Small intestine (tissue), 16 donors: ENCODE results near the gene PORCN. TPM values are rescaled to one million over a fixed set of nuclear protein-coding genes. Genes with fewer than 3 reads are reported as not detected.

ENCODE experiments used
- DNase-seq, 2 donors: peaks; one replicate each; pipeline versions ENCODE4 v3.0.0 to v3.0.0-alpha.2; 2013
- FAIRE-seq: peaks from 2 replicates; lab custom pipeline; 2012; peaks lifted over from hg19 to GRCh38; lab: Jason Lieb, UNC
- H3K27ac ChIP-seq, 3 donors: one replicate each; pipeline ENCODE4 v1.5.1; 2013; ENCODE audit warnings: low read length in 2 of 3, mild to moderate bottlenecking in 2 of 3, control low read depth in 1 of 3, inconsistent platforms in 1 of 3, low read depth in 1 of 3, moderate library complexity in 1 of 3
- H3K27me3 ChIP-seq, 3 donors: one replicate each; pipeline ENCODE4 v1.6.1; 2013; ENCODE audit warnings: low read length in 3 of 3, inconsistent platforms in 1 of 3; ENCODE audit not compliant: control insufficient read depth in 3 of 3, insufficient read depth in 3 of 3
- H3K36me3 ChIP-seq, 3 donors: one replicate each; pipeline ENCODE4 v1.6.1; 2013; ENCODE audit warnings: low read length in 3 of 3, inconsistent platforms in 1 of 3, low read depth in 1 of 3, mild to moderate bottlenecking in 1 of 3, moderate library complexity in 1 of 3; ENCODE audit not compliant: control insufficient read depth in 3 of 3, insufficient read depth in 2 of 3
- H3K4me1 ChIP-seq, 3 donors: one replicate each; pipeline ENCODE4 v1.6.1; 2013; ENCODE audit warnings: low read length in 2 of 3, inconsistent platforms in 1 of 3, low read depth in 1 of 3, mild to moderate bottlenecking in 1 of 3, moderate library complexity in 1 of 3; ENCODE audit not compliant: control insufficient read depth in 3 of 3, insufficient read depth in 2 of 3
- H3K4me3 ChIP-seq, 3 donors: one replicate each; pipeline ENCODE4 v1.5.1; 2013; ENCODE audit warnings: low read length in 3 of 3, control low read depth in 1 of 3, inconsistent platforms in 1 of 3, low read depth in 1 of 3, mild to moderate bottlenecking in 1 of 3, moderate library complexity in 1 of 3
- H3K9me3 ChIP-seq, 2 donors: one replicate each; pipeline ENCODE4 v1.6.1; 2013; ENCODE audit warnings: low read depth in 1 of 2, low read length in 1 of 2; ENCODE audit not compliant: control insufficient read depth in 2 of 2, insufficient read depth in 1 of 2
- WGBS, 3 donors: extraction: QIAGEN DNeasy Blood & Tissue Kit; methylation state at CpG; one replicate each; pipeline ENCODE4 v1.1.7; 2013; 5-methylcytosine and 5-hydroxymethylcytosine counted together
- long read RNA-seq, 10 donors: transcript quantifications; one replicate each; lab custom pipeline, GENCODE V29; 2026
- polyA plus RNA-seq, 4 donors: library from polyadenylated mRNA; stranded (reverse) in 3 of 4; unstranded in 1 of 4; fragments of 200-250 nt in 3 of 4; fragments of 120-200 nt in 1 of 4; gene quantifications; one replicate each; pipeline versions ENCODE4 v1.2.1 to v1.2.3, GENCODE V29; 2013
- donor health status: healthy with polysubstance abuse.
- donor health status: control.
- donor health status: control.
- donor health status: Bipolar disorder and iron deficiency.
- donor health status: healthy.

The PORCN gene
- polyA plus RNA-seq, result 1 to 10 TPM; 2.0 to 6.4 (median 2.5) TPM
- long read RNA-seq, donor 1, partial matches to known transcripts, result 0 of 1 reads
- long read RNA-seq, donor 1, other reads (novel, unspliced or antisense), result 0 of 1 reads
- long read RNA-seq, donor 2, result 0 reads
- long read RNA-seq, donor 3, result 0 reads
- long read RNA-seq, donor 4, result 0 reads
- long read RNA-seq, donor 5, result 0 reads
- long read RNA-seq, donor 6, partial matches to known transcripts, result 0 of 1 reads
- long read RNA-seq, donor 6, other reads (novel, unspliced or antisense), result 0 of 1 reads
- long read RNA-seq, donor 7, partial matches to known transcripts, result 10 of 11 reads
- long read RNA-seq, donor 7, other reads (novel, unspliced or antisense), result 0 of 11 reads
- long read RNA-seq, donor 8, result 0 reads
- long read RNA-seq, donor 9, result 0 reads
- long read RNA-seq, donor 10, partial matches to known transcripts, result 0 of 1 reads
- long read RNA-seq, donor 10, other reads (novel, unspliced or antisense), result 0 of 1 reads

DNA sequence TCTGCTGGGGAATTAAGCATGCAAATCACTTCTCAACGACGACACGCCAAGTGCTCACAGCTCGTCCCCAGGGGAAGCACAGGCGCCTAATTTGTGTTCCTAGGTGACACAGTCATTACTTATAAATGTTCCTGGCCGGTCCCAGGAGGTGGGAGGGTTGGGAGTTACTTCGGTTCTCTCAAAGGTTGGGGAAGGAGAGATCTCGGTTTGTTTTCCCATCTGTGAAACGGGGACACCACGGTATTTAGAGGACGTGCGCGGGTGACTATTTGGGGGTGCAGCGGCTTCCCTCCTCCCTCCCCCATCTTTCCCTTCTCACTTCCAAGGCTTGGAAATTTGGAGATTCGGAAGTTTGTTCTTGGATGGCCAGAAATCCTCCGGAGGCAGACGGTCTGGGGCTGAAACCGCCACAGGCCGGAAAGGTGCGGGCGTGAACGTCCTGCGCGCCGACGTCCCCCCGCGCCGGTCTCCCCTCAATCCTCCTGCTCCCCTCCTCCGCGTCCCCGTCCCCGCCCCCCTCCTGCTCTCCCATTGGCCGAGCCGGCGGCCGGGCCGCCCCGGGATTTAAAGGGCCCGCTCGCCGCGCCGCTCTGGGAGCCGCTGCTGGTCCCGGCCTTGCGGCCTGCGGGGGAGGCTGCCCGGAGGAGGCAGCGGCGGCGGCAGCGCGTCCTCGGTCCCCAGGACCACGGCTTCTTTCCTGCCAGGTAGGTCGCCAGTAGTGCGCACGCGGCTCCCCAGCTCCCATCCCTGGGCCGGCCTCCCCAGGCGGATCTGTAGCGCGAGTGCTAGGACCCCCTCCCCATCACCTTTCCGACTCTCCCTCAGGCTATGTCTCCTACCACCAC, at the start of gene PORCN:
Gene PORCN (plus strand): TSS at position 593 of the 845 bp plus-strand sequence. CDS start 829 bp downstream, outside the sequence.
- Histone ChIP-seq H3K4me1 (no peaks in the 10 kb centered on the region), H3K27ac (peak within 1 kb of the TSS; percentile 22 to 83 (median 30)), H3K9me3 (no peaks in the 10 kb centered on the region), H3K4me3 (peak within 1 kb of the TSS; percentile 53 to 65 (median 65)), H3K27me3 (no peaks in the 10 kb centered on the region), H3K36me3 (peaks cover 0 to 8% (median 0%) of the 10 kb centered on the region in 3 donors)
- FAIRE-seq (no peak), DNase-seq (peak; percentile 73 to 75)
- 0 to 35% (median 16%) methylated on average over 43 to 65 of the region's 65 CpGs for WGBS, 3 donors

DNA sequence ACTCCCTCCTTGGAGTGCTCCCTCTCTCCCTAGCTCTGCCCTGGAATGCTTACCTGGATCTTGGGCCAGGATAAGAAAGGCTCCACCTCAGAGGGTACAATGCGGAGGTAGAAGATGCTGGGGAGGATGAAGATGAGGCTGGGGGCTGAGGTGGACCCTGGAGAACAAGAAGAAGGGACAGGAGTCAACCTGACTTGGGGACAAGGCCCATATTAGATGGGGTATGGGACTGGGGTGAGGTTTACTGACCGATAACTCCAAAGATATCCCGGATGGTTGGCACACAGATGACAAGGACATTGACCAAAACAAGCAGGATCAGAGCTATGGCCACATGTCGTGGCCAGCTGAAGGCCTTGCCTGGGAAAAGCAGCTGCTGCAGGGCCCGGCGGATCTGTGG, 49.3 kb upstream of the PORCN start:
- no peaks in the 10 kb centered on the region for H3K27me3 ChIP-seq
- peaks cover 0 to 31% (median 0%) of the 10 kb centered on the region in 3 donors for H3K36me3 ChIP-seq
- 80 to 95% (median 91%) methylated on average over 3 to 6 of the region's 6 CpGs for WGBS, 3 donors
- H3K9me3 ChIP-seq, result no peaks in the 10 kb centered on the region
- DNase-seq (no peak), FAIRE-seq (no peak)
- no peaks in the 10 kb centered on the region for H3K4me1 ChIP-seq
- H3K4me3 ChIP-seq, result no peak overlapping the region
- no peak overlapping the region for H3K27ac ChIP-seq

DNA sequence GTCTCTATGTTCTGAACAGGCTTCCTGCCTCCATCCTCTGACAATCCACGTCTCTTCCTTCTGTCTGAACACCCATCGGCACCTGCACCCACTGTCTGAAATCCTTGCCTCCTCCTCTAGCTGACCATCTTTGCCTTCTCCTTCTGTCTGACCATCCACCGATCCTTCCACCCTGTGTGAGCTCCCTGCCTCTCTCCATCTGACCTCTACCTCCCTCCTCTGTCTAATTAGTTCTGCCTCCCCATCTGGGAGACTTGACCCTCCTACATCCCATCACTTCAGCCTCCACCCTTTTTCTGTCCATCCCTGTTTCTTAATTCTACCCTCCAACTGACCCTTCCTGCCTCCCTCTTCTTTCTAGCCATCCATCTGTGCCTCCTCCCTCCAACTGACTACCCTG, 48.8 kb upstream of the PORCN start:
- H3K27me3 ChIP-seq, result no peaks in the 10 kb centered on the region
- peaks cover 0 to 31% (median 0%) of the 10 kb centered on the region in 3 donors for H3K36me3 ChIP-seq
- no peak overlapping the region for H3K27ac ChIP-seq
- no peak overlapping the region for H3K4me3 ChIP-seq
- DNase-seq (no peak), FAIRE-seq (no peak)
- H3K9me3 ChIP-seq, result no peaks in the 10 kb centered on the region
- no peaks in the 10 kb centered on the region for H3K4me1 ChIP-seq
- WGBS, 3 donors, result 77 to 96% (median 94%) methylated on average over 3 of the region's 3 CpGs

DNA sequence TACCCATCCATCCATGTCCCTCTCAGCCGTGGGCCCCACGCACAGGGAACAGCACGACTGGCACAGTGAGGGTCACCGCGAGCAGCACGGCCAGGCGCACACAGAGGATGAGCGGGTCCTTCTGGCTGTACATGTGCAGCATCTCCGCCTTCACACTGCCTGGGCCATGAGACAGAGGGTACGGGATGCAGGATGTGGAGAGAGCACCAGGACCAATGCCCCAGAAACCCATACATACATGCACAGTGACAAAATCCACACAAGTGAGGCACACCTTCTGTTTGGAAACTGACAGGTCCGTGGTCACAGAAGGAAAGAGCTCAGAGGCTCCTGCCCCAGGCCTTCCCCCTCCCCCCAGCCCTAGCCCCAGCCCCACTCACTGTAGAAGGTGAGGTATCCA, 48.2 kb upstream of the PORCN start:
- H3K36me3 ChIP-seq, result peaks cover 0 to 36% (median 0%) of the 10 kb centered on the region in 3 donors
- 89 to 97% (median 97%) methylated on average over 10 to 11 of the region's 11 CpGs for WGBS, 3 donors
- no peak for FAIRE-seq
- H3K27me3 ChIP-seq, result no peaks in the 10 kb centered on the region
- H3K4me1 ChIP-seq, result no peaks in the 10 kb centered on the region
- H3K9me3 ChIP-seq, result no peaks in the 10 kb centered on the region
- no peak overlapping the region for H3K4me3 ChIP-seq
- H3K27ac ChIP-seq, result no peak overlapping the region
- no peak for DNase-seq

DNA sequence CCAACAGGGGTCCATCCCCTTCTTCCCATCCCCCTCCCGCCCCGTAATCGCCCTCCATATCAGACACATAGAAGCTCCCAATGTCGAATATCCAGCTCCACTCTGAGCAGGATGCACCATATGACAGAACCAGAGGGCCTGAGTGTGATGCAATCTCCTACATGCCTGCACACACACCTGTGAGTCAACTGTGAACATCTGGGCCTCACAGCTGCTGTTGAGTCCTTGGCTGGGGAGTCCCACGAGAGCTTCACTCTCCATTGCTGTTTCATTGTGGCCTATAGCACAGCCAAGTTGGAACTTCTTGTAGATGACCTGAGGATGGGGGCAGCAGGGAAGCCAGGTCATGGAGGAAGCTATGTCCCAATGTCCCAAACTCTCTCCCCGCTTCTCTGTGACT, 47.0 kb upstream of the PORCN start:
- 70 to 89% (median 79%) methylated on average over 5 to 6 of the region's 6 CpGs for WGBS, 3 donors
- Histone ChIP-seq H3K4me1 (no peaks in the 10 kb centered on the region), H3K4me3 (no peak overlapping the region), H3K36me3 (peaks cover 0 to 42% (median 0%) of the 10 kb centered on the region in 3 donors), H3K9me3 (no peaks in the 10 kb centered on the region), H3K27me3 (no peaks in the 10 kb centered on the region), H3K27ac (no peak overlapping the region)
- DNase-seq, result no peak
- FAIRE-seq, result no peak

DNA sequence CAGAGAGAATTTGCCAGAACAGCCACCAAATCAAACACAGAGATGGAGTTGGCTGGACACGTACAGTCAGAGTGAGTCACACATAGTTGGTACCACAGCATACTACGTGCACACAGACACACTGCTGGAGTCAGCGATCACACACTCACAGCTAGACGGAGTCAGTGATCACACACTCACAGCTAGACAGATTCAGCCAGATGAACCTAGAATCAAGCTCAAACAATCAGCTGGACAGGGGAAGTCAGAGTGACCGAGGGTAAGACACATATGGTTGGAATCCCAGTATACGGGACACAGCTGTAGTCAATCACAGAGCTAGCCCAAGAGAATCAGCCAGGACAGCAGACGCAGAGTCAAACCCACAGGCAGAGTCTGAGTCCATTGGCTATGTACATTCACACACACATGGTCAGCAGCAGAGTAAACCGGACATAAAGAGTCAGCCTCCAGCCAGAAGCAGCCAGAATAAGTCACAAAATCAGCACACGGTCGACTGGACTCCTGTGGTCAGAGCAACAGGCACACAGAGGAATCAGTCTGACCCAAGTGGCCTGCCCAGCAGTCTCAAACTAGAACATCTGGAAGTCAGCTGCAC, 43.4 kb upstream of the PORCN start:
- DNase-seq (no peak), FAIRE-seq (no peak)
- Histone ChIP-seq H3K27ac (no peak overlapping the region), H3K4me3 (no peak overlapping the region), H3K9me3 (no peaks in the 10 kb centered on the region), H3K36me3 (peaks cover 0 to 32% (median 0%) of the 10 kb centered on the region in 3 donors), H3K4me1 (peaks cover 0 to 8% (median 0%) of the 10 kb centered on the region in 3 donors), H3K27me3 (no peaks in the 10 kb centered on the region)
- 67 to 87% (median 77%) methylated on average over 10 of the region's 10 CpGs for WGBS, 3 donors

DNA sequence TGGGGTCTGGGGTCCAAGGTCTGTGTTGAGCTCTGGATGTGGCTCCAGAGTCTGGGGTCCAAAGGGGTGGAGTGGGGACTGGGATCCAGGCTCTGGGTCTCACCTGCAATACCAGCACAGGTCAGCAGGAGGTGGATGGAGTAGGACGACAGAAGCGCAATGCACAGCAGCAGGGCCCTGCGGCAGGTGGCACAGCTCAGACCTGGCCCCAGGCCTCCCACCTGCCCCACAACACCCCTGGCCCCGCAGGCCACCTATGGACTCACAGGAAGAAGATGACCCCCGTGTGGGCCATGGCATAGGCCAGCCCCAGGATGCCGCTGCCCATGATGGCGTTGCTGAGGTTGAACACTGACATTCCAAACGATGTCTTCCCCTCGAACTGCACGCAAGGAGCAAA, 42.1 kb upstream of the PORCN start:
- no peaks in the 10 kb centered on the region for H3K27me3 ChIP-seq
- DNase-seq (no peak), FAIRE-seq (no peak)
- H3K4me1 ChIP-seq, result peaks cover 0 to 10% (median 0%) of the 10 kb centered on the region in 3 donors
- H3K36me3 ChIP-seq, result peaks cover 0 to 20% (median 0%) of the 10 kb centered on the region in 3 donors
- 86 to 90% (median 90%) methylated on average over 9 to 10 of the region's 10 CpGs for WGBS, 3 donors
- H3K27ac ChIP-seq, result no peak overlapping the region
- H3K9me3 ChIP-seq, result no peaks in the 10 kb centered on the region
- no peak overlapping the region for H3K4me3 ChIP-seq

DNA sequence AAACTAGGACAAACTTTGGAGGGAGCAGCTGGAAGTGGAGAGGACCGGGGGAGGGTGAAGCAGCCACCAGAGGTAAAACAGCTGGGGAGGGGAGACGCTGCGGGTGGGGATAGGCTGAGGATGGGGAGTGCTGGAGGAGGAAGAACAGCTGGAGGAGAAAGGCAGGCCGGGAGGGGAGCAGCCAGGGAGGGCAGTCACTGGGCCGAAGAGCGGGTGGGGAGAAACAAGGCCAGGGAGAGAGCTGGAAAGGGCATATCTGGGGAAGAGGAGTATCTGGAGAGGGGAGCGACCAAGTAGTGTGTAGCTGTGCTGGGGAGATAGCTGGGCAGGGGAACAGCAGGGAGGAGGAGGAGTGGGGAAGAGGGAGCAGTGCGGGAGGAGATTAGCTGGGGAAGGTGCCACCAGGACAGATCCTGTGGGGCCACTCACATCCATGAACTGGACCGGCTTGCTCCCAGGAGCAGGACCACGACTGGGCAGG, 41.5 kb upstream of the PORCN start:
- H3K9me3 ChIP-seq, result no peaks in the 10 kb centered on the region
- H3K27ac ChIP-seq, result no peak overlapping the region
- peaks cover 0 to 15% (median 0%) of the 10 kb centered on the region in 3 donors for H3K36me3 ChIP-seq
- FAIRE-seq (no peak), DNase-seq (no peak)
- WGBS, 3 donors, result 50 to 70% (median 66%) methylated on average over 7 to 10 of the region's 10 CpGs
- peak overlapping the region in 1 of 3 donors; percentile 60 for H3K4me3 ChIP-seq
- no peaks in the 10 kb centered on the region for H3K27me3 ChIP-seq
- peaks cover 0 to 10% (median 0%) of the 10 kb centered on the region in 3 donors for H3K4me1 ChIP-seq
